PFSK-1 (cell line): ENCODE measurements around the gene CD247.

Experiments used
- FOXP2 ChIP-seq: optimal IDR thresholded peaks from 2 replicates; pipeline ENCODE3; 2011; ENCODE audit warnings: borderline replicate concordance, control low read depth, inconsistent platforms; ENCODE audit not compliant: insufficient read depth; ENCODE audit errors: extremely low read length, extremely low read depth
- POLR2AphosphoS5 ChIP-seq: IDR thresholded peaks from 2 replicates; pipeline ENCODE4 v1.6.1; 2012; ENCODE audit warnings: low read depth, mild to moderate bottlenecking, control low read depth, low read length, moderate library complexity
- SIN3A ChIP-seq: IDR thresholded peaks from 2 replicates; pipeline ENCODE4 v1.6.1; 2012; ENCODE audit warnings: mild to moderate bottlenecking, low read length, moderate library complexity, borderline replicate concordance; ENCODE audit not compliant: insufficient read depth
- TAF1 ChIP-seq: IDR thresholded peaks from 2 replicates; pipeline ENCODE4 v1.6.1; 2012; ENCODE audit warnings: low read length, control low read depth, borderline replicate concordance; ENCODE audit not compliant: insufficient read depth
- TF ChIP-seq, protein P1 (sequence below), 2 experiments: IDR thresholded peaks; 2 replicates each; pipeline versions ENCODE4 v1.6.1 to v1.8.0; 2011 to 2012; ENCODE audit warnings: low read depth in 2 of 2, low read length in 2 of 2, control low read depth in 1 of 2, inconsistent platforms in 1 of 2, mild to moderate bottlenecking in 1 of 2, moderate library complexity in 1 of 2; ENCODE audit not compliant: insufficient read depth in 1 of 2

CD247 gene

DNA sequence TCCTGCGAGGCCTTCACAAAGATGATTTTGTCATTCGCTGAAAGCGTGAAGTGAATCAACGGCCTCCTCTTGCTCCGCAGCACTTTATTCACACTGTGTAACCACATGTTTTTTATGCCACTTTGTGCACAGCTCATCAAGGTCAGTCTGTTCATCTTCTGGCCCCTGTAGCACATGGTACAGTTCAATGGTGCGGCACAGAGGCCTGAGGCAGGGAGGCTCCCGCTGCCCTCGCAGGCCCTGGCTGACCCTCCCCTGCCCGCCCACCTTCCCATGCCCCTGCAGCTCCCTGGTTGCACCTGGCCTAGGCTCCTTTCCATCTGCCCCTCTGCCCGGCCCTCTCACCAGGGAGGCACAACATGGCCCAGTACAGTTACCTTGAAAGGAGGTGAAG is 87.5 kb downstream of the CD247 start:
- TF ChIP-seq TAF1 (no peak), FOXP2 (no peak), SIN3A (no peak), POLR2AphosphoS5 (no peak)
- TF ChIP-seq, protein P1, sequence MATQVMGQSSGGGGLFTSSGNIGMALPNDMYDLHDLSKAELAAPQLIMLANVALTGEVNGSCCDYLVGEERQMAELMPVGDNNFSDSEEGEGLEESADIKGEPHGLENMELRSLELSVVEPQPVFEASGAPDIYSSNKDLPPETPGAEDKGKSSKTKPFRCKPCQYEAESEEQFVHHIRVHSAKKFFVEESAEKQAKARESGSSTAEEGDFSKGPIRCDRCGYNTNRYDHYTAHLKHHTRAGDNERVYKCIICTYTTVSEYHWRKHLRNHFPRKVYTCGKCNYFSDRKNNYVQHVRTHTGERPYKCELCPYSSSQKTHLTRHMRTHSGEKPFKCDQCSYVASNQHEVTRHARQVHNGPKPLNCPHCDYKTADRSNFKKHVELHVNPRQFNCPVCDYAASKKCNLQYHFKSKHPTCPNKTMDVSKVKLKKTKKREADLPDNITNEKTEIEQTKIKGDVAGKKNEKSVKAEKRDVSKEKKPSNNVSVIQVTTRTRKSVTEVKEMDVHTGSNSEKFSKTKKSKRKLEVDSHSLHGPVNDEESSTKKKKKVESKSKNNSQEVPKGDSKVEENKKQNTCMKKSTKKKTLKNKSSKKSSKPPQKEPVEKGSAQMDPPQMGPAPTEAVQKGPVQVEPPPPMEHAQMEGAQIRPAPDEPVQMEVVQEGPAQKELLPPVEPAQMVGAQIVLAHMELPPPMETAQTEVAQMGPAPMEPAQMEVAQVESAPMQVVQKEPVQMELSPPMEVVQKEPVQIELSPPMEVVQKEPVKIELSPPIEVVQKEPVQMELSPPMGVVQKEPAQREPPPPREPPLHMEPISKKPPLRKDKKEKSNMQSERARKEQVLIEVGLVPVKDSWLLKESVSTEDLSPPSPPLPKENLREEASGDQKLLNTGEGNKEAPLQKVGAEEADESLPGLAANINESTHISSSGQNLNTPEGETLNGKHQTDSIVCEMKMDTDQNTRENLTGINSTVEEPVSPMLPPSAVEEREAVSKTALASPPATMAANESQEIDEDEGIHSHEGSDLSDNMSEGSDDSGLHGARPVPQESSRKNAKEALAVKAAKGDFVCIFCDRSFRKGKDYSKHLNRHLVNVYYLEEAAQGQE (IDR thresholded peaks at IDR 0.05; ENCODE audit: insufficient read depth in 1 of 2, low read depth in 2 of 2, low read length in 2 of 2) = no peak

DNA sequence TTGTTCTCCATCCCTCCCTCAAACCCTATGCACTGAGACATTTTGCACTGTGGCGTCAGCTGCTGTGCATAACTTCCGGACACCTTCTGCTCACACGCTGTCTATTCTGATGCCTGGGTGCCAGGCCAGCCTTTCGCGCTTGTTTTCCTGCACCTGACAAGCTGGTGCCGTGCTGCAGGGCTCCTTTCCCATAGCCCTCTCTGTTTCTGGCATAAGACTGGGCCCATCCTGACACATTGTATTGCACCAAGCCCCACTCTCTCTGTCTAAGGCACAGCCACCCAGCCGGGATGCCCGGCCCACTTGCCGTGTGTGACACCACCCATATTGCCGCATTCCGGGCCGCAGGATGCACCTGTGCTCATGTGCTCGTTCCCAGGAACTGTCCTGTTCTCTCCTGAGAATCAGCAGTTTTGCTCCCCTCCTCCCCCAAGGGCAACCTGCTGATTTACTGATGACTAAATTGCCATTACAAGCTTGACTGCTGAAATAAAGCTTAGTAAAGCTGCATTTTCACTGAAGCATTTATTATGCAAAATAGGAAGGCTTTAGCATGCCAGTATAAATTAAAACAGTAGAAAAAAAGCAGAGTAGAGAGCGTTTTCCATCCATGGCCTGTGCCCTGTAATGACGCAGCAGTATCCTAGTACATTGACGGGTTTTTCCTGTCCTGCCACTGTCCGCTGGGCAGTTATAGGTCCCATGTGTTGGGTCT is 88.0 kb downstream of the CD247 start:
- TF ChIP-seq SIN3A = no peak
- TF ChIP-seq FOXP2 = no peak
- TF ChIP-seq, protein P1 (IDR thresholded peaks at IDR 0.05; ENCODE audit: insufficient read depth in 1 of 2, low read depth in 2 of 2, low read length in 2 of 2) = no peak
- no peak for TF ChIP-seq TAF1
- TF ChIP-seq POLR2AphosphoS5 = no peak

DNA sequence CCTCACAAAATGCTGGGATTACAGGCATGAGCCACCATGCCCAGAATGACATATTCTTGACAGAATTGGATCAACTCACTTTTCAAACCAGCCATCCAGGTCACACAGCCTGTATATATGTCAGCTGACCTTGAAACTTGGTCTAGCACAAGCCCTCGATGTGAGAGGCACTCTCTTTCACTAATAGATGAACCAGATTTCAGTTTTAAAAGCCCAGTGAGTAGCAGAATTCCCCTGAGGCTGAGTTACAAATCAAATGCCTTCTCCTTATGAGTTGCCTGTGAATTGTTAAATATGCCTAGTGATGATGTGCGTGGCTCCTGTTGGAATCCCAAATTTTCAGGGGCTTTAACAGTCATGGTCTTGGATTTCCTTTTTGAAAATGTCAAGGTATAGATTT is 88.7 kb downstream of the CD247 start:
- TF ChIP-seq FOXP2 (no peak), TAF1 (no peak), SIN3A (no peak), POLR2AphosphoS5 (no peak)
- TF ChIP-seq, protein P1 (IDR thresholded peaks at IDR 0.05; ENCODE audit: insufficient read depth in 1 of 2, low read depth in 2 of 2, low read length in 2 of 2) = no peak

DNA sequence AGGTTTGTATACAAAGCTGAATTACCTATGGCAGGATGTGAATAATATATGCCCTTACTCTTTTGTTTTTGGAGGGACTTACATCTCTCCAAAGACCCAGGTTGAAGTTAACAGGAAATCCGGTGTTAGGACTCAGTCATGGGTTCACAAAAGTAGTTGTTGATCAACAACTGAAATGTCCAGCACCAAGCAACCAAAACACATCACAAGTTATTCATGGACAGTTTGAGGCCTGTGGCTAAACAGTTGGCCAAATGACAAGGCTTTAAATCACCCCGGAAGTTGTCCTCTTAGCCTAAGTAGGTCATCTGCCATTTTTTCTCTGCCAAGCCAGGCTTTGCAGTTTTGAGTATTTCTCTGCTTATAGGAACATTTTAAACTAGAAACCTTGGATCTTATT is 89.9 kb downstream of the CD247 start:
- TF ChIP-seq FOXP2 = no peak
- TF ChIP-seq TAF1 = no peak
- TF ChIP-seq POLR2AphosphoS5 = no peak
- TF ChIP-seq SIN3A = no peak
- TF ChIP-seq, protein P1 (IDR thresholded peaks at IDR 0.05; ENCODE audit: insufficient read depth in 1 of 2, low read depth in 2 of 2, low read length in 2 of 2) = no peak
